ENCODE data around the gene SALL3.

DNA sequence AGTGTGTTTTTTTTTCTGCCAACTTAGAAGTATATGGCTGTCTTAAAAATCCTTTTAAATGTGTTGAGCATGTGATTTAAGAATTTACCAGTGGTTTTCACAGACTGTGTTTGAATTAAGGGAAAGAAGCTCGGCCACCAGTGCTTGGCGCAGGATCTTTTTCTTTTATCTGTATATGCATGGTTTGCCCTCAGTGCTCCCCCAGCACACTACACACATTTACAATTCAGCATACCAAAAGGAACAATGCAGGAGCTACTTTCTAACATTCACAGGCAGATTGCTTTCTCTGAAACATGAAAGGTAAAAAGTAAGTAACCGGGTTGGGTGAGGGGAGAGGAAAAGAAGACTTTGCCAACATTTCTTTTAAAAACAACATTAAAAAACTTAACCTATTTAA, 3.9 kb downstream of the SALL3 start:
- no peak for TF ChIP-seq POLR2A (IDR thresholded peaks at IDR 0.05)
- TF ChIP-seq, protein P1, sequence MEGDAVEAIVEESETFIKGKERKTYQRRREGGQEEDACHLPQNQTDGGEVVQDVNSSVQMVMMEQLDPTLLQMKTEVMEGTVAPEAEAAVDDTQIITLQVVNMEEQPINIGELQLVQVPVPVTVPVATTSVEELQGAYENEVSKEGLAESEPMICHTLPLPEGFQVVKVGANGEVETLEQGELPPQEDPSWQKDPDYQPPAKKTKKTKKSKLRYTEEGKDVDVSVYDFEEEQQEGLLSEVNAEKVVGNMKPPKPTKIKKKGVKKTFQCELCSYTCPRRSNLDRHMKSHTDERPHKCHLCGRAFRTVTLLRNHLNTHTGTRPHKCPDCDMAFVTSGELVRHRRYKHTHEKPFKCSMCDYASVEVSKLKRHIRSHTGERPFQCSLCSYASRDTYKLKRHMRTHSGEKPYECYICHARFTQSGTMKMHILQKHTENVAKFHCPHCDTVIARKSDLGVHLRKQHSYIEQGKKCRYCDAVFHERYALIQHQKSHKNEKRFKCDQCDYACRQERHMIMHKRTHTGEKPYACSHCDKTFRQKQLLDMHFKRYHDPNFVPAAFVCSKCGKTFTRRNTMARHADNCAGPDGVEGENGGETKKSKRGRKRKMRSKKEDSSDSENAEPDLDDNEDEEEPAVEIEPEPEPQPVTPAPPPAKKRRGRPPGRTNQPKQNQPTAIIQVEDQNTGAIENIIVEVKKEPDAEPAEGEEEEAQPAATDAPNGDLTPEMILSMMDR (IDR thresholded peaks at IDR 0.05): no peak
